Measurements from ENCODE around the gene METAP1D.

Gene METAP1D

DNA sequence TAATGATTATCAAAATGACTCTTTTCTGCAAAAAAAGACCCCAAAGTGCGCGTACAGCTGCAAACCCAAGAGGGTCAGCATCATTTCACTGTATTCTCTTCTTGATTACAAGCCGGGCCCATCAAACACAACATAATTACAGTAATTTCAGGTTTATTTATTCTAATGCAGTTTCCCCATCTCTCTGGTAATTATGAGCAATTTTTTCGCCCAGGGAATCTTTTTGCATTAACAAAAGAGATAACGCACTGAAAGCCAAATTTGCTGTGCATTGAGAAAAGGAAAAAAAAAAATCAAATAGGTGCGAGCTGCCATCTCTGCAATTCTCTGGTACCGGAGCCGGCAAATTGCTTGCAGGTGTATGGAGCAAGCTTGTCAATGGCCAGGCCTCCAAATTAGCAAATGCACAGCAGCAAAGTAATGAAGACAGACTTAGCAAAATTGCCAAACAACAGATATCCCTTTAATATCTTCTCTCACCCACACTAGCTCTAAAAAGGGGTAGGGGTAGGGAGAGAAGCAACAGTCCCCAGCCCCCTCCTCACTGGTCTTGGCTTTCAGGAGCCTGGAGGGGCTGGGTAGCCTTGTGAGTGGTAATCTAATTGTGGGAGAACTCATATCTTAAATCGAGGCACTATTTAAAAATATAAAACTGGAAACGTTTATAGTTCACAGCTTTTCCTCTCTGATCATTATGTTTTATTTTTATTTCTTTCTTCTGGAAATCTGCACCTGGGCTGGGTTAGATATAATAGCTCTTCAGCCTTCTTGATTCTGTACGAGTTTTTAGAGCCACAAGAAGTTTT, 92.2 kb downstream of the METAP1D start:
- no peak for DNase-seq (ENCODE audit: low read depth)

DNA sequence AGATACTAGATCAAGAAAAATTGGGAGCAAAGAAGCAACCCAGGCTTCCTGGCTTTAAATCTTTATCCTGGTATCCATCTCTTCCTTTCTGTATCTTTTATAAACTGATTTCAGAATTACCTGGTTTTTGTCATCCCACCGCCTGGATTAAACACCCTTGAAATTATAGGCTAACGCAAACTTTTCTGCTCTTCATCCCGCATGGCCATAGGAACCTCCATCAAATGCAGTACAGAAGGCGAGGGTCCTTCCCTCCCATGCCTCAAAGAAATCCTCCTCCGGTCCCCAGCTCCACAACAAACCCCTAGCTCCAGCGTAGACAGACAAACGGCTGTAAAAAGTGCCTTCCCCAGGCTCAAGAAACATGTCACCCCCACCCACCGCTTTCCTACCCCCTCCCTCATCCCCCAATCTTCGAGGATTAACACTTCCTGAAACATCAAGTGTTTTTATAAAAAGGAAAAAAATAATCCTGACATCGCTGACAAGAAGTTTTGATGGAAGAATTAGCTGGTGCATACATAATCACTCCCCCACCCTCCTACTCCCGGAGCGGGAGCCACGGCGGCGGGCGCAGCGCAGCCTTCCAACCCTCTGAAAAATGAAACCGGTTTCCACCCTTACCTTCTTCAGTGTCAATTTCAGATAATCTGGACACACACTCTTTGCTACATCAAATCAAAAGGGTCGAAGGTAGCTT, 93.1 kb downstream of the METAP1D start:
- DNase-seq (ENCODE audit: low read depth): no peak

DNA sequence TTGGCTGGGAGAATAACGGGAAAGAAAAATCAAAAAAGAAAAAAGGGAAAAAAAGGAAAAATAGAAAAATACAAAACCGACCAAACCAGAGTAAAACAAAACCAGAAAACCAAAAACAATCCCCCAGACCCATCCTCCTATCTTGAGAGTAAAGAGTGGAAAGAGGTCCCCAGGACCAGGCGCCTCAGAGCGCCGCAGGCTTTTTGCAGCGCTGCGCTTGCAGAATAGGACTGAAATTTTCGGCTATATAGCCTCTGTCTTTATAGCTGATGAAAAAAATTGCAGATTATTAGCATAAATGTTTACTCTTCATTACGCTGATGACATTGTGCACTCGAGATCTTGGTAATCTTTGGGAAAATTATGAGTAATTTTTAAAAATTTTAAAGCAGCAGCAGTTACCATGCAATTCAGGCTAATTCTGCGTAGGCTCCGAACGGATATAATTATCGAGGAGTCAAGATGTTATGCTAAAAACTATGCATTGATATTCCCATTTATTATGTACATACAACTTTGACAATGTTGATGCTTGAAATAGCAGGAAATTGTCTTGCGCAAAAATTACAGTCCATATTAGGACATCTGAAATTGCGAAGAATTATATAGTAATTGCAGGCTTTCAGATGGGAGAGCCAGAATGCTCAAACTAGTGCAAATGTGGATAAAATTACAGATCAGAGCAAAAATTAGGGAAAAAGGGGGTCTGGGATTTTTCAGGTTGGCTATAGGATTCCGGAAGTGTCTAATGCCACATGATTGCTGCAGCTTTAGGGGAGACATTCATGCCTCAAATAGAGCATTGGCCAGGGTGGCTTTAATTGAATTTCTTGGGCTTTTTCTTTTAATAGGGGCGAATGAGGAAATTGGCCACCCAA, 93.9 kb downstream of the METAP1D start:
- no peak for DNase-seq (ENCODE audit: low read depth)

DNA sequence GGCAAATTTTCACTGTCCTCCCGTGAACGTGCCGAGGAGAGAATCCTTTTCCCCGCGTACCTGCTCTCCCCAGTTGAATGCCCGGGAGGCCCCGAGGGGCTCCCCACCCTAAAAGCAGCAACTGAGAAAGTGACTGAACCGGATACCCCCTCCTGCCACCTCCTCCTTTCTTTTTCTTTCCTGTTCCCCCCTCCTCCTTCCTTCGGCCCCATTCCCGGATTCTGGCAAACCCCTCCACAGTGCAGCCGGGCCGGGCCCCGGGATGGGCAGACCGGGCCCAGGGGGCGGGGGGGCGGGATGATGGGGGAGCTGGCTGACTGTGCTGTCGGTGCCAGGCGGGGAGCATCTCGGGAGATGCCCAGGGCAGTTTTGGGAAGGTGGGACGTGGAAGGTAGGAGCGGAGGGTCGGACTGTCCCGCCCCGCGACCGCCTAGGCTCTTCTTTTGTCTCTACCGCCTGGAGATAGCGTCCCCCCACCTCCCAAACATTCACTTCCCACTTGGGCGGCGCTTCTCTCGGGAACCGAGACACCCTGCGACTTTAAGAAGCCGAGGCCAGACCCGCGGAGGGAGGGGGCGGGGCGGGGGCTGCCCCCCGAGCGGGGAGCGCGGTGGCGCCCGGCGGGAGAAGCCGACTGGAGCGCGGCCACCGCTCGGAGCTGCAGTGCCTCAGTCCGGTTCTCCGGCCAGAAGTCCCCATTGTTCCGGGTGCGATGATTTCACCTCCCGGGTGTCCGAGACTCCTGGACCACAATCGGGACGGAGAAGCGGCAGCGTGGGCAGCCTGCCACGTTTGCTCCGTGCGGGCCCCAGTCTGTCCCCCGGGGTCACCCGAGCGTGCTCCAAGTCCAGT, 94.8 kb downstream of the METAP1D start:
- DNase-seq (ENCODE audit: low read depth): no peak

DNA sequence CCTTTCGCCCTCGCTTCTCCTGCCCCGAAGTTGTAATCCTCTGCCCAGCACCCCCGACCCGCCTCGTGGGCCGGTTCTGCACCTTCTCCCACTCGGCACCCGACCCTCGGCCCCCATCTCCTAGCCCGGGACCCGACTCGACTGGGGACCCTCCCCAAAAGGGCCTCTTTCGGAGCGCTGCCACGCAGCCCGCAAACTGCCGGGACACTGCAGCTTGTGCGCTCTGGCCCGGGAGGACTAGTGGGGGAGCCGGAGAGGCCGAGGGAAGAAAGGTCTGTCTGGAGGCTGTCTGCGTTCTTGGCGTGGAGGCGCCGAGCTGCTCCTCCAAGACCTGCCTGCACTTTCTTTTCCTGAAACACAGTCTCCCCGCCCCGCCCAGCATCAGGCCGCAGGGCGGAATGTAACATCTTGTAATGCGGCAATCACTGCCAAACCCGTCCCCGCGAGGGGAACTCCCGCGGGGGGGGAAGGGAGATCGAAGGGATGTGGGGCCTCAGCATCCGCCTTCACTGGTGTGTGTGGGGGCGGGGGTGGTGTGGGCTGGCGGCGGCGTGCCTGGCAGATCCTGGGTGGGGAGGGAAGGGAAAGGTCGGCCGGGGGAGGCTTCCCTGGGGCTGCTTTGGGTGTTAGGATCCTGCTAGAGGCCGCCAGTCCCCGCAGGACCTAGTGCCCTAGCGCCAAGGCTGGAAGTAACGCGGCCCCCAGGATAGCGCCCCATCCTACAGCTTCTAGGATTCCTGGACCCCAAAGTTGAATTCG, 95.6 kb downstream of the METAP1D start:
- DNase-seq (ENCODE audit: low read depth): peak; percentile 44

DNA sequence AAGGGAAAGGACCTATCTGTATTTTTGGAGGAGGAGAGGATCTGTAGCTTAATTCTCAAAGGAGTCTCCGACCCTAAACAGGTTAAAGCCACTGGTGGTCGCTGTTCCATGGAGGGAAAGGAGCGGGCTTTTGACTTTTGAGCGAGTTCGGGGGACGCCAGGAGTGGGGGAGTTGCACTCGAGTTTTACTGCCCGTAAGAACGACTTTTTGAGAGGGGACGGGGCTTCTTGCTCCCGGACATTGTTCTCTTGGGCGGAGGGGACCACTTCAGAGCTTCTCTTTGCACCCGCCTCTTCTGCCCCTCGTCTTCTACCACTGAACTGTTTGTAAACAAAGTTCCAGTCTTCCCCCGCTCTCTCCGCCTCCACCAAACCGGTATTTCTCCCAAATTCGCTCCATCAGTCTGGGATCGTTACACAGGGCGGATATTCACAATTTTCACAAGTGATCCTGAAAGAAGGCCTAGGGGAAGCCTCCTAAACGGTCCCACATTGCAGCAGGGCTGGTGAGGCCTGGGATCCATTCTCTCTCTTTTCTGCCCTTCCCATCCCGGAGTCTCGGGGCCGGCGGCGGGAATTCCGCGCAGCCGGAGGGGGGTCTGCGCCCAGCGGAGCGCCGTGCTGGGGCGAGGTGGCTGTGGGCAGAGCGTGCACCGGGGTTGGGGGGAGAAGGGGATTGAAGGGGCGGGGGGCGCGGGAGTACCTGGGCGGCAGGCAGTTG, 96.3 kb downstream of the METAP1D start:
- no peak for DNase-seq (ENCODE audit: low read depth)

DNA sequence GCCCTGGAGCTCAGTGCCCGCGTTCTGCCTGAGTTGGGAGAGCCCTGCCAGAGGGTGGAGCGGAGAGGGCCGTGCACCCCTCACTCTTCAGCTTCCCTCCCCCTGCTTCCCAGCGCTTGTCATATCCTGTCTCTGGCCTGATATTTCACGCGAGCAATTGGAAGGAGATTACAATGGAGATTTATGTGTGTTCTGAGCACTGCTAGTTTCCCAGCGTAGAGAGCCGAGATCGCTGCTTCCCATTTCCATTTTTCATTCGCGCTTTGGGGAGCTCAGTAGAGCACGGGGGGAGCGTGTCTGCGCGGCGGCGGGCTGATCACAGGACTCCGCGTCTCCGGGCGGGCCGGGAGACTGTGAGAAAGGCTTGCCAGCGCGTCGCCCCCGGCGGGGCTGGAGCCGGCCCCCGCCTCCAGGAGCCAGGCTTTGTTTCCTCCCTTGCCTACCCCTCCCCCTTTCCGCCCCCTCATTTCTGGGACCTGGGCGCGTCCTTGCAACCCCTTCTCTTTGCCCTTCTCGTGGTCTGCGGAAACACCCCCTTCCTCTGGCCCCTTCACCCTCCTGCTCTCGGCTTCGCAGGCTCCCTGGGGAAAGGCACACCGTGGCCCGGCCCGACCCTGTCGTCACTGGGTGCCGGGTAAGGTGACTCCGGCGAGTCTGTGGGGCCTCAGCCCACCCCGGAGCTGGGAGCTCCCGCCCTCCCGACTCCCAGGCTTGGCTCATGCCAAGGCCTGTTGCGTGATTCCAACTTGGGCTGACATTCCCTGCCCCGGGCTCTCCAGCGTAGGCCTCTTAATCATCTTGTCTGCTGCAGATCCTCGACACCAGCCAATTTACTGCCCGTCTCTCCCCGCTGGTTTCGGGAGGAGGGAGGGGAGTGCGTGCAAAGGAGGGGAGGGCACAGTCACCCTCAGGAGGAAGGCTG, 97.1 kb downstream of the METAP1D start:
- DNase-seq (ENCODE audit: low read depth): no peak

DNA sequence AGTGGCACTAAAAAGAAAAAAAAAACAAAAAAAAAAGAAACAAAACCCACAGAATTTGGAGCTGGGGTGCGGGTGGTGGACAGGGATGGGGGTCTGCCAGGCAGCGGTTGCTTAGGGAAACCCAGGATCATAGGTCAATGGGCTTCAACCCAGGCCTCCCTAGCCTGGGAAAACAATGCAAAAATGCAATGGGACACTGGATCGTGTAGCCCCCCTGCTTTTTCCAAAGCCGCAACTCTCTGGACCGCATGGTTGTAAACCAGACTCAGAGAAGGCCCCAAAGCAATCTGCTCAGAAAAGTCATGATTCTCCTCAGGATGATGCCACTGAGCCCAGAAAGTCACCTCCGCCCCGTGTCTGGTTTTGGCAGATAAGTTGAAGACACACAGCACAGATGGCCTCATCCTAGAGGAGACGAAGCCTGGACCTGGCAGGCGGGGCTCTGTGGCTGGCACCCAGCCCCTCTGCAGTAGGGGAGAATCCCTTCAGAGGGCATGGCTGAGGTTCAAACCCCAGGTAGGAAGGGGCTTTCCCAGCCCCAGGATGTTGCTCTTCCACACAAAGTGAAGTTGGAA, 97.9 kb downstream of the METAP1D start:
- no peak for DNase-seq (ENCODE audit: low read depth)

DNA sequence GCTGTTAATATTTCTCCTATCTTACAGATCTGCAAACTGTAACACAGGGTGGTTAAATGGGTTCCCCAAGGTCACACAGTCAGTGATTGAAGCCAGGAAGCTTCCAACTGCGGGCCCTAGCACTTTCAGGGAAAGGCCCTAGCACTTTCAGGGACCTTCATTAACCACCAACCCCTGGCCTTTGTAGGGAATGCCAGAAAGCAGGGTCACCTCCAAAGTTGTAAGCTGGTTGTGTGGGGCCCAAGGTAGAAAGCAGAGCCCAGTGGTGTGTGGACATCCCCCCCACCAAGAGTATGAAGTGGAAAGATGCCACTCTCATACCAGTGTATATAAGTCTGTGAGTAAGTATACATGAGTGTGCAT, 98.5 kb downstream of the METAP1D start:
- DNase-seq (ENCODE audit: low read depth): no peak

DNA sequence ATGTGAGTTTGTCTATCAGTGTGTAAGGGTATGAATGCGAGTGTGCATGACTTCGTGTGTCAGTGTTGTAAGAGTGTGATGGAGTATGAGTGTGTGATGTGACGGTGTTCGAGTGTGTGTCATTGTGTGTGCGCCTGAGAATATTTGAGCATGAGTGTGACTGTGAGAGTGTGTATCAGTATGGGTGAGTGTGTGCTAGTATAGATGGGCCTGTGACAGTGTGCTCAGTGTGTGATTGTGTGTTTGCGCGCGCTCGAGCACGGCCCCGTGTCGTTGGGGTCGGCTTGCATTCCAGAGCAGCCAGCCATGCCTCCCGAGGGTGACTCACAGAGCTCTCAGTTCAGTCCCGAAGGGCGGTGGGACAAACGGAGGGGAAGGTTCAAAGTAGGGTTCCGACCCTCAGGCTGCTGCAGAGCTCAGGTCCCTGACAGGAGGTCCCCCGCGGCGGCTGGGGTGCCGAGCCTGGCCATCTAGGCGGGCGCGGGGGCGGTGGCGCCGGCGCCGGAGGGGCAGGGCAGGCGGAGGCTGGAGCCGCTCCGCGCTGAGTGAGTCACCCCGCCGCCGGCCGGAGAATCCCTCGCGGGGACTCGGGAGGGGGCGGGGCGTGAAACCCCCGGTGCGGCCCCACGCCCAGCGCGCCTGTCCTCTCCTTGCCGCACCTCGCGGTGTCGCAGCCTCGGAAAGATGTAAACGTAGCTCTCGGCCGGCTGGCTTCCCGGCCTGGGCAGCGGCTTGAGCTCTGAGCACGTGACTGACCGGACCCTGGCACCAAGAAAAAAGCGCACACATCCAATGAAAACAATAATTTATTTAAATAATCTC, 99.1 kb downstream of the METAP1D start:
- DNase-seq (ENCODE audit: low read depth): no peak

DNA sequence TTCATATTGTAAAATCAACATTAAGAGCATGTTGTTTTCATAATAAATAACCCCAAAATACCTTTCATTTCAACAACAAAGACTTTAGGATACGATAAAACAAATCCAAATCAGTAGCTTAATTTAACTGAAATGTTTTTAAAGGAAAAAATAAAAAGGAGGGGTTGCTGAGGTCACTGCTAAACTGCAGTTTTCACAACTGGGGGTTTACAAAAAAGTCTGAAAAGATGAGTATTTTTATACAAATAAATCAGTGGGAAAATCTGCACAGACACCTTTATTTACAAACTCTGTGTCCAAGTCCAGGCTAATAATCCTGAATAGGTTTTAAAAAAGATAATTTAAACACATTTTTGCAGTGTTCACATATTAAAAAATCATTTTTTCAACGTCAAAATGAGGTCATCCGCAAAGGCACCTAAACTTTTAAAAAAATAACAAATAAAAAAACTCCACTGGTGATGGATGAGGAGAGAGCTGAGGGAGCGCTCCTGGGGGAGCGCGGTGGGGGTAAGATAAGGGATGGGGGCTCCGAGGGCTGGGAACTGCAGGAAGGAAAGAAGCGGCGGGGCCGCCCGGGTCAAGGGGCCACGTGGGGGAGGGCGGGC, 99.8 kb downstream of the METAP1D start:
- no peak for DNase-seq (ENCODE audit: low read depth)

DNA sequence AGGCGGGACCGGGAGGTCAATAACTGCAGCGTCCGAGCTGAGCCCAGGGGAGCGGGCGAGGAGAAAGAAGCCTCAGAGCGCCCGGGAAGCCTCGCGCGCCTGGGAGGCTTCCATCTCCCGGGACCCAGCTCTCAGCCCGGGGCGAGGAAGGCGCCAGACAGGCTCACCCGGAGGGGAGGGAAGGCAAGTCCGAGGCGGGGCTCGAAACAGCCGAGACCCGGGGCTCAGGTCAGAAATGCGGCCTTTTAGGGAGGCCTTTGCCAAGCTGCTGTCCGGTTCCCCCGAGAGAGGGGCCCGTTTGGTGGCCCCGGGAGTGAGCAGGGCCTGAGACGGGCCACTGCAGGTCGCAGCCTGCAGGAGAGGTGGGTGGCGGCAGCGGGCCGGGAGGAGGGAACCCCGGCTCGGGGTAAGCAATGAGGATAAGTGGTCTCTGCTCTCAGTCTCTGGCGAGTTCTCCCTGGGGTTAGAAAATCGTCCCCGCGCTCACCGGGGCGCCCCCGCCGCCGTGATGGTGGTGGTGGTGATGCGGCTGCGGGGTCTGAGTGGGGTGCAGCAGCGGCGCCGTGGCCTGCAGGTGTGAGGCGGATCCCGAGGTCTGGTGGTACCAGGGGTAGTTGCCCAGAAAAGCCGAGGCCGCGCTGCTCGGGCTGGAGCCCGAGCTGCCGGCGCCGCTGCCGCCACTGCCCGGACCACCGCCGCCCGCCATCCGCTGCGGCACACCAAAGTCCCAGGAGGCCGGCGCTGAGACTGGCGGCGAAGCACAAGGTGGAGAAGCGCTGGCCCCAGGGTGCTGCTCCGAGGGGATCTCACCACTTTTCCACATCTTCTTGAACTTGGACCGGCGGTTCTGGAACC, 100.6 kb downstream of the METAP1D start:
- DNase-seq (ENCODE audit: low read depth): no peak

DNA sequence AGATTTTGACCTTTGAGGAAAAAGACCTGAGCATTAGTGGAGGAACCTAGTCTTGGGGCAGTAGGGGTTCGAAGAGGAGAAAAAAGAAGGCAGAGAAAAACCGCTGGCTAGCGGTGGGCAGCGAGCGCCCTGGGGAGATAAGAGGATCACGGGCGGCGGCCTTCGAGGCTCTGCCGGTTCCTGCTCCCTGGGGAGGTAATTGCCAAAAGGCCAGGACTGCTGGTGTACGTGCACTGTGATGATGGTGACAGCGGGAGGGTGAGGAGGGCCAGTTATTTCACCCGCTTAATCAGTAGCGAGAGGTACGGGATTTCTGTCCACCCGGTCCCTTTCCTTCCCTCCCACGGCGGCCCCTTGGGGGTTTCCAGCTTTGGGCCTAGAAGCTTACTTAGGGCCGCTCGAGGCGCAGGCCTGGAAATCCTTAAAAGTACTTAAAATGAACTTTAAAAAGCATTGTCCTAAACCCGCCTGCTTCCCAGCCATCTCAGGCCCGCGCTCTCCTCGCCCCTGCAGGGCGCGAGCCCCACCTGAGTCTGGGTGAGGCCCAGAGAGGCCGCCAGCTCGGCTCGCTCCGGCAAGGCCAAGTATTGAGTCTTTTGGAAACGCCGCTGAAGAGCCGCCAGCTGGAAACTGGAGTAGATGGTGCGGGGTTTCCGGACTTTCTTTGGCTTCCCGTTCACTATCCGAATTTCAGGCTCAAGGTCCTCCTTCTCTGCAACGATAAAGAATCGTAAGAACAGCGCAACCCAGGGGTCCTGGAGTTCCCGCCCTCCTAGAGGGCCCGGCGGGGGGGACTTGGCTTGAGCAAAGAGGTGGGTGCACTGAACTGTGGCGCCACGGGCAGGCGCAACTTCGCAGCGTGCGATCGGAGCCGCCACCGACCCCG, 101.4 kb downstream of the METAP1D start:
- no peak for DNase-seq (ENCODE audit: low read depth)

DNA sequence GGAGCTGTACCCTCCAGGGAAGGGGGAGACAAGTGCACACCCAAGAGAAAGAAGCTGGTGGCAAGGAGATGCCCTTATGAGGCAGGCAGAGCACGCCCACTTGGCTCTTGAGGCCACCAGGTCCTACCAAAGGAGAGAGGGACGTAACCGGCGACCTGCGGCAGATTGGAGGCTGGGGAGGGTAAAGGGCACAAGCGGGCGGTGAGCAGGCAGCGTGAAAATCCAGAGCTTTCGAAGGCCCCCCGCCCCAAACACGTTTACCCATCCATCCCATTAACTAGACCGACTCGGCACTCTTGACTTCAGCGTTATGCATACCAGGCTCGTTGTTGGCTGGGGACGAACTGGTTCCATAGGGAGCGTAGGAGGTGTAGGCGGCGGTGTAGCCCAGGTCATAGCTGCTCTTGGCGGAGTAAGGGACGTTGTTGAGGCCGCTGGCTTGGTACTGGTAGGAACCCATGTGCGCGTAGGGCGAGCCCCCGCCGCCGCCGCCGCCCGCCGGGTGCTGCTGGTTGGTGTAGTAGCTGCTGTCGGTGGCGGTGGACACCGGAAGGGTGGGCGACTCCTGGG, 102.2 kb downstream of the METAP1D start:
- no peak for DNase-seq (ENCODE audit: low read depth)

Measured in fibroblast of the conjunctiva (primary cell).